ENCODE data around the gene ARL10. TPM values are rescaled to one million over a fixed set of nuclear protein-coding genes. Genes with fewer than 3 reads are reported as not detected.
A peak's percentile ranks its signal among the peaks of the same experiment; 100 is the strongest.

Gene ARL10
- total RNA-seq, 2 donors from 2014 or later, result 8.0 to 8.2 TPM

DNA sequence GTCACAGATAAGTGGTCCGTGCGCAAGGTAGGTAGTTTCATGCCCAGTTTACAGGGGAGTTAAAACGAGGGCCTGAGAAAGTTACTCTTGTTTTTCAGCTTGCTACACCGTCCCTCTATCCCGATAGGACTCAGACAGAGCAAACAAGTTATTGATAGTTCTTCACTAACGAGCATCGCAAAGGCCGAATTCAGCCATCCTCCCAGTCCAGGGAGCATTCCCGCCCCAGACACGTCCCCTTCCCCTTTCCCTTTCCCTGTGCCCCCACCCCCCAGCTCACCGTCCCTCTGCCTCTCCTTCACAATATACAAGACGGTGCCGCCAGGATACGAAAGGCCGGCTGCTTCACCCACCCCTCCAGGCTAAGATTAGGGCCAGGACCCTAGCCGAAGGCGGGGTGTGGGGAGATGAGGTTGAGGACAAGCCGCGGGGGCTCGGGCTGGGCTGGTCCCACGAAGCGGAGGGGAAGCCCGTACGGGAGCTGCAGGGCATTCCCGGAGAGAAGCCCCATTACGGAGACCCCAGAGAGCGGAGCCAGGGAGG lies 4.3 kb upstream of the ARL10 start:
- no peak for DNase-seq
- ATAC-seq, result peak in 1 of 2 donors; percentile 2
- intact Hi-C loops (cut with DNase I), result no loop called here

DNA sequence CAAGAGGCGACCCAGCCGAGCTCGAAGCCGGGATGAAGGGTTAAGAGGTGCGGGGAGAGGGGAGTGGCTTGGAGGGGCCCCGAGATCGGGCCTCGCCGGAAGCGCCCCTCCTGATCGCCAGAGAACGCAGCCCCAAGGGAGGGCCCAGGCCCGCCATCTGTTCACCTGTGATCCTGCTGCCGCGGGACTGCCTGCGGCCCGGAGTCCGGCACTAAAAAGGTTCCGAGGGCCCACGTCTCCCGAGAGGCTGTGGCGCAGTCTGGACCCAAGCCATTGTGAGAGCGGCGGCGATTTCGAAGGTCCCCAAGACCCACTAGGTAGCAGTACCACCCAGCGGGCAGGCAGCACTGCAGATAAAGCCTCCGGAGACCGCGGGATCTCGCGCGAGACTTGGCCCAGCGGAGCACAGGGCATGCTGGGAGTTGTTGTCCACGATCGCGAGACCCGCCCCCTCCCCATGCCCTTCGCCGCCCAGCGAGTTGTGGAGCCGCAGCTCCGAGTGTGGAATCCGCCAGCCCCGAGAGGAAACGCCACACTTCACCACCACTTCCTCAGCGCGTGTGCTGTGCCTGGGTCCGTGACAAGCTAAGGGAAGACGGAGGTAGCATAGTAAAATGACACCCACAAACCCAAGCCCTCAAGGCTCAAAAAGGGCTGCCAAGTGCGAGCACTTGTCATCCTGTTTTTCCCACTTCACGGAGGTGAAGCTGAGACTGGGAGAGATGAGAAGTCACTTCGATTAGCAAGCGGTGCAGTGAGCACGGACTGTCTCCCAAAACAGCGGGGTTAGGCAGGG lies 3.7 kb upstream of the ARL10 start, which contains the start of gene KIAA1191:
Gene KIAA1191 (minus strand): TSS at position 328 of the 796 bp plus-strand sequence. CDS start 2,256 bp downstream, outside the sequence.
- peak; percentile 97 for DNase-seq
- intact Hi-C loops (cut with DNase I), result no loop called here
- ATAC-seq, result peak; percentile 94 to 96

DNA sequence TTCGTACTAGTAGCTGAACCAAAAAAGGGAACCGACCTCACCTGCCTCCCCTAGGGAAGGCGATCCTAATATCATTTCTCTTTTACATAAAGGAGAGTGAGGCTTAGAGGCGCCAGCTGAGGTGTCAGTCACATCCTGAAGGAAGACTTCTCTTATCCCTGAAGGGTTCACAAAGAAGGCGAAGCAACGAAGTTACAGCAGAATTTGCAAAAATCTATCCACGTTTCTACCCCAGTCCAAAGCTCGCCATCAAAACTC lies 3.1 kb upstream of the ARL10 start:
- intact Hi-C loops (cut with DNase I), result no loop called here
- ATAC-seq, result no peak
- DNase-seq, result no peak

DNA sequence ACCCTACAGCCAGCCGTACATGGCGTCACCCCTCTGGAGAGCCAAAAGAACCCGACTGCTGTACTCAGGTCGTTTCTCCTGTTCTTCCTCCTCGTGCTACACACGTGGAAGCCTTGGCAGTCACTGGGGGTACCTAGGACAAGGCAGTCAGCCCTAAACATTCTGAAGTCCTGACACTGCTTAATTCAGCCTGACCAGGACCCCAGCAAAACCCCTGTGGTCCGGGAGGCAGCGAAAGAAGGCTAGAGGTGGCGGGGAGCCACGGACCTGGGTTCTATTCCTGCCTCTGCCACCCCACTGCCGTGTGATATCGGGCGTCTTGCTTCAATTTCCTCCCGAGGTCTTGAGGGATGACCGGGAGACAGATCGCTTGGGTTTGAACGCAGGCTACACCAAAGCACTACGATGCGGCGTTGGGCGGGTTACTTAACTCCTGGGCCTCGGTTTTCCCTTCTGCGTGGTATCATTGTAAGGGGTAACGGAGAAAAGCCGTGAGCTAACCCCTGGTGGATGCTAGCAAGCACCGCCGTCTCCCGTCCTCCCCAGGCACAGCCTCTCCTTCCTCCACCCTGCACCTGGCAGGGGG lies 429 bp upstream of the ARL10 start:
- intact Hi-C loops (cut with DNase I), result no loop called here
- ATAC-seq, result peak in 1 of 2 donors; percentile 2
- peak; percentile 39 for DNase-seq

DNA sequence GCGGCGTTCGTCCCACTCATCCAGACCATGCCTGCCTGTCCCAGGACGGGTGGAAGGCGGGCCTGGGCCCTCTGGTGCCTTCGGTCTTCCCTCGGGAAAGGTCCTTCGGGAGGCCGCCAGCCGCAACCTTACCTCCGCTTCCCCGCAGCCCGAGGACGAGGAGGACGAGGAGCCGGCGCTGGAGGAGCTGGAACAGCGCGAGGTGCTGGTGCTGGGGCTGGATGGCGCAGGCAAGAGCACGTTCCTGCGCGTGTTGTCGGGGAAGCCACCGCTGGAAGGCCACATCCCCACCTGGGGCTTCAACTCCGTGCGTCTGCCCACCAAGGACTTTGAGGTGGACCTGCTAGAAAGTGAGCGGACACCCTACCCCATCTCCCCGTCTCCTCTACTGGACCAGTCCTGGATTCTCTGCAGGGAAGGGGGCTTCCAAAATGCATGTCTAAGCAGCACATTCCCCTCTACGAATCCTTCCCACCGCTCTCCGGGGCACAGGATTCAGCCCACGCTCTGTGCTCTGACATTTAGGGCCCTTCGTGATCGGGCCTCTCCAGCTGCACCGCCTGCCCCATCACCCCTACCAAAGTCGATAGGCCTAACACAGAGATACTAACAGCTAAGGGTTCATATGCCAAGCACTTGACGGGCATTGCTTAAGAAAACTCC lies 1.1 kb downstream of the ARL10 start:
- ATAC-seq (no peak), DNase-seq (peak; percentile 27)
- intact Hi-C loops (cut with DNase I), result no loop called here

DNA sequence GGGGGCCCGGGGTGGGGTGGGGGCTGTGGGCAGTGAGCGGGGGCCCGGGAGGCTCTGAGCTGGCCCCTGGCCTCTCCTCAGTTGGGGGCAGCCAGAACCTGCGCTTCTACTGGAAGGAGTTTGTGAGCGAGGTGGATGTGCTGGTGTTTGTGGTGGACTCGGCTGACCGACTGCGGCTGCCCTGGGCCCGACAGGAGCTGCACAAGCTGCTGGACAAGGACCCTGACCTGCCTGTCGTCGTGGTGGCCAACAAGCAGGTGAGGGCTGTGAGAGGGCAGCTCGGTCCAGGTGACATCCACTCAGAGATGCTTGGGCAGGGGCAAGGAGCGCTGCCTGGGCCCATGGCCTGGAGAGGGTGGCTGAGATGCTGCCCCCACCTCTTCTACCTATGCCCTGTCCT lies 3.4 kb downstream of the ARL10 start:
- ATAC-seq (no peak), DNase-seq (no peak)
- intact Hi-C loops (cut with DNase I), result no loop called here

DNA sequence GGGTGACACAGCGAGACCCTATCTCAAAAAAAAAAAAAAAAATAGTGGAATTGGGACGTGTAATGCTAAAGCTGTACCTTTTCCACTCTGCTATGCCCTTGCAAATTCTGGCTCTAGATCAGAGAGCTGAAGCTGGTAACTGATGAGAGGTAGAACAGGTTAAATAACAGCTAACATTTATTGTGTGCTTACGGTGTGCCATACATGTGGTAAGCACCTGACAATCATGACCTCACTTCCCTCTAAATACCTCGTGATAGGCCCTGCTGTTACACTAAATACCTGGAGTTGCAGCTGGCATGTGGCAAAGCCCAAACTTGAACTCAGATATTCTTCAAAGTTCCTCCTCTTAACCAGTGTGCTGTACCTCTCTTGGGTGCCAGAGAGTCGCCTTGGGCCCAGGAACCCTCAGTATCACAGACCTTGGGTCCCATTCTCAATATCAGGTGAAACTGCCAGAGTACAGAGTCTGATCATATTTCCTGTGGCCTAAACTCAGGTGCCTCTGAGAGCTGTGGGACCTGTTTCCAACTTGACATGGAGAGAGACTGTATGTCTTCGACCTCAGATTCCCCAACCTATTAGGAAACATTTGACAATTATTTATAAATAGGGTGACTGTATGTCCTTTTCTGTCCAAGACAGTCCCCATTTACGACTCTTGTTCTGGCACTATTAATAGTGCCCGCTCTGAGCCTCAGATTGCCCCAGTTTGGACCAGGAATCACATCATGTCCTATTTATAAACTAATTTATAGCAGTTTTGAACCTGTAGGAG lies 4.8 kb downstream of the ARL10 start:
- no peak for ATAC-seq
- intact Hi-C loops (cut with DNase I), result no loop called here
- no peak for DNase-seq

DNA sequence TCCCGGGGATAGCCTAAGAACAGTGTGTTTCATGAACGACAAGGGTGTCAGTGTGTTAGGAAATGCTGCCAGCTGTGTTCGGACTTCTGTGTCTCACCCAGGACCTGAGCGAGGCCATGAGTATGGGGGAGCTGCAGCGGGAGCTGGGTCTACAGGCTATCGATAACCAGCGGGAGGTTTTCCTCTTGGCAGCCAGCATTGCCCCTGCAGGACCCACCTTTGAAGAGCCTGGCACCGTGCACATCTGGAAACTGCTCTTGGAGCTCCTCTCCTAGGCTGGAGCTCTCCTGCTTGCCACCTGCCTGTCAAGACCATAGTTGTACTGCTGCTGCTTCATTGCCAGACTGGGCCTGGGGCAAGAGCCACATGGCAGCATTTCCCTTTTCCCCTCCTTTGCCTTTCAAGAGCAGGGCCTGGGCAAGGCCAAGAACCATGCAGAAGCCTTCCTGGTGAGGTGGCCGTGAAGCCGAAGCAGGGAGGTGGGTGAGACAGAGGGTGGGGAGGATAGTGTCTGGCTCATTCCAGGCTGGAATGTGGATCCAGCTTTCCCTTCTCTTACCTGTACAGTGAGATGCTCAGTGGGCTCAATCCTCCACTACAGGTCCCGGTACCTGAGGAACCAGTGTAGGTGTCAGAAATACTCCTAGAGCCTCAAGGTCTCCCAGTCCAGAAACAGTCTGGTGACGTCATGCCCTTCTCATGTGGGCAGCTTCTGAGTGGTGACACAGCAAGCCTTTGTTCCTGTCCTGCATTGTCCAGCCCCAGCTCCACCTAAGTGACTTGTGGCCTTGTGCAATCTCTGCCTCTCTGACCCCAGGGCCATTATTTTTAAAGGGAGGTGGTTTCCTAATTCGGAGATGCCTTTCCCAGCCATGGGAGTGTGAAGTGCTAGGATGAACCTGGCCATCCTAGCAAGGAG lies 6.6 kb downstream of the ARL10 start:
- intact Hi-C loops (cut with DNase I), result no loop called here
- no peak for DNase-seq
- ATAC-seq, result peak in 1 of 2 donors; percentile 38

DNA sequence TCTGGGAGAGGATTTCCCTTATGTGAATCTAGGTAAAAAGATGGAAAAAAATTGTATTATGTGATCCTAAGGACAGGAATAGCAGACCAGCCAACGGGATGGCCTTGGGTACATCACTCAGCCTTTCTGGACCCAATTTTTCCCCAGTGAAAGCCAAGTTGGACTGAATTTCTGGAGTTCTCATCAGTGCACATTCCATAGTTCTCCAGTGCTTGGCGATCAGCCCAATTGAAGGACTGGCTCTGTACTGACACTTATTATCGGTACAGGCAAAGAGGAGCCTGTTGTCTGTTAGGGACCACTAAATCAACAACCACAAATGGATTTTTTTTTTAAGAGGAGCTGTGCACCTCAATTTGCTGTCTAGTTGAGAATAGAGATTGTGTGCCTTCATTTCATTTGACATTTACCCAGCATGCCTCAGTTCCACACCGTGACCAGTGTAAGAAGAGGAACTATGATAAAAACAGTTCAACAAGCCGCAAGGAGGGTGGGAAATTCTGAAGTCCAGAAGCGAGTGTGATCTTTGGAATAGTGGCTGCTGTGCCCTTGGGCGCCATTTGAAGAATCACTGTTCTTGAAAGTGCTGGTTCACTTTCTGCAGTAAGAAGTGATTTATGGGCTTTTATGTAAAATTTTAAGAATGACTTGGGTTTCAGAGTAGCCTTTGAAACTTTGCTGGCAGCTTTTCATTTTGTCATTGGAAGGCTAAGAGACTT lies 8.0 kb downstream of the ARL10 start:
- intact Hi-C loops (cut with DNase I), result no loop called here
- ATAC-seq (peak; percentile 45 to 83), DNase-seq (peak; percentile 50)

DNA sequence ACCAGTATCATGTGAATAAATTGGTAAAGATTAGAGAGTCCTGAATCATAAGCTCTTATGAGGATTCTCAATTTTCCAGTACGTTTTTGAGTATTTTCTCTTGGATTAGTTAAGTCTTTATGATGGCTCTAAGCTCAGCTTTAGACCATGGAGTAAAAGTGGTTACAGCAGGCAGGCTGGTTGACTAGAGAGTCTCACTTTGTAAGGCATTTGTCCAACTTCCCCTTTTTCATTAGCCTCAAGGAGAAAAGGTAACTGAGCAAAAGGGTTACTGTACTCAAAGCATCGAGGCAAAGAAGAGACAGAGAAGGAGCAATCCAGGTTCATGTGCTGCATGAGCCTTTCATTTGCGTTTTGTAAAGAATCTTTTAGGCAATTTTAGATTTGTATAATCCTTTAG lies 14.6 kb downstream of the ARL10 start:
- intact Hi-C loops (cut with DNase I), result no loop called here
- DNase-seq (no peak), ATAC-seq (no peak)

DNA sequence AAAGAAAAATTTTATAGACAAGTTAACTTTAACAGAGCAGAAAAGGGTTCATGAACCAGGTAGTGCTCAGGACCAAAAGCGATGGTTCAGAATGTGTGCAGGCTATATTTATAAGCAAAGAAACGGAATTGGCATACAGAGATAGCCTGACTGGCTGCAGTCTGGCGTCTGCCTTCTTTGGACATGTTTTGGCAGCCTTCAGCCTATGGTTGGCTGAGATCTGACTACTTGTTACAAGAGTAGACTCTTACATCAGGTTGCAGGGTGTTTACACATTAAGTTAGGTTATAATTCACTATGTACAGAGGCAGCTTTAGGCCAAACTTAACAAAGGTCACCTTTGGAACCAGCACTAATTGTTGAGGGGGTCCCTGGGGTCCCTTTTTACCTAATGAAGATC lies 16.1 kb downstream of the ARL10 start:
- DNase-seq (no peak), ATAC-seq (peak; percentile 85 to 93)
- intact Hi-C loops (cut with DNase I), result no loop called here

DNA sequence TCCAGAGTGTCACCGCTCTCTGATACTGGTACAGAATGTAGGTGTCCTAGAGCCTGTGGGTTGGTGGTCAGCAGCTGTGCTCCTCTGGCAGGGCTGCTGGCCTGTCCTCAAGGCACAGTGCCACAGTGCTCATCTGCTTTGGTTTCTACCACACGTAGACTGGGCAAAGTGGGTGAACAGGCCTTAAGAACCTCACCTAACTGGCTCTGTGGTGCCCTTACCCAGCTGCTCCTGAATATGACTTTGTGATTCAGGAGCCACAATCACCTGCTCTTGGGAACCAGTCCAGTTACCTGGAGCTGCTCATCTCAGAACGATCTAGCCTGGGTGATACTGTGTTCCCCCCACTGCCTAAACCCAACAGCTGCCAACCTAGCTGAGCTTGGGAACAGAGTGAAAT lies 16.7 kb downstream of the ARL10 start:
- intact Hi-C loops (cut with DNase I), result no loop called here
- no peak for DNase-seq
- ATAC-seq, result peak; percentile 31 to 41

DNA sequence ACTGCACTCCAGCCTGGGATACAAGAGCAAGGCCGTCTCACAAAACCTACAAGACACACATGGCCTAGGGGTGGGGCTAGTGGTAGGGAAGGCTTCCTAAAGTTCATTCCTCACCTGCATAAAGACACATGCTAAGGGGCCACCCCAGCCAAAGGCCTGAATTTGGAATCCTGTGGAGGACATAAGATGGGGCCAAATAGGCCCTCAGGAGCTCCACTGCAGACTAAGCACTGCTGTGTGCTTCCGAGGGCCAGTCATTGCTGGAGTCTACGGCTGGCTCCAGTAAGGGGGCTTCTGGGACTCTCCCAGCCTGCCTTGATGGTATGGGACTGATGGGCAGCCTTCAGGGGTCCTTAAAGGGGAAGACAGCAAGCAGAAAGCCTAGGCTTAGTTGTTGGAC lies 17.4 kb downstream of the ARL10 start:
- ATAC-seq (no peak), DNase-seq (no peak)
- intact Hi-C loops (cut with DNase I), result no loop called here

DNA sequence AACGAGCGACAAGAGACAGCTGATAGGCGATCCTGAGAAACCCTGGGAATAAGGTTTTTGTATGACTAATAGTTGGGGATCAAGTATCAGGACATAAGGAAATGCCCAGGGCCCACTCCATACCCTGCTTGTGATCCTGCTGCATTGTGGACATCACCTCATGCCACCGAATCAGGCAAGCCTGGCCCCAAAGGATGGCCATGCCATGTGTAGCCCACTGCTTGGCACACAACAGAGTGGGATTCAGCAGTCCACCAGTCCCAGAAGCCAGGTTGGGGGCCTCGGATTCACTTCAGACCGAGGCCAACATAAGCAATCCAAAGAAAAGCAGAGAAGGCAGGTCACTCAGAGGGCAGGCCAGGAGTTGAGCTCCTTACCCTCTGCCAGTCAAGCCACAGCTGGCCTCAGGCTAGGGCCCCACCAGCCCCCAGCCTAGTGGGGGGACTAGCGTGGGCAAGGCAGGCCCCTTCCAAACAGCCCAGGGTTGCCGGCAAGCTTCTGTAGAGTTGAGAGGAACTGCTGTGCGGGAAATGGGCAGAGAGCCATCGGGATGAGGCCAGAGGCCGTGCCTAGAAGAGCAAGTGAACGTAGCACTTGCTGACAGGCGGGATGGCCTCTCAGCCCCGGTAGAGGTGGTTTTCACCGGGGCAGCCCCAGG lies 18.1 kb downstream of the ARL10 start:
- ATAC-seq (no peak), DNase-seq (no peak)
- intact Hi-C loops (cut with DNase I), result no loop called here

DNA sequence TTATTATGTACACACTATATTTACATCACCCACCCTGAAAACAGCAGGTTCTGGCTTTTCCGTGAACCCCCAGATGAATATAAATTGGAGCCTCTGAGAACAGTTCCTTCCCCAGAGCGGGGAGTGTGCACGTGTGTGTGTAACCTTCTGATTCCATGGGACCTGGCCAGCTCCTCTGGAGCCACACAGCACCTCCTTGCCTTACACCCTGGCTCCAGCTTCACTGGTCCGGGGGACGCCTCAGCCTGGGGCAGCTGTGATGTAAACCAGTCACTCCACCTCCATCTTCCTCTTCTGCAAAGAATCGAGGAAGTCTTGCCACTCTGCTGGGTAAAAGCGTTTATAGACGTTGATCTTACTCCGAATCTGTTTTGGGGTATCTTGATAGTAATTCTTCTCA lies 18.7 kb downstream of the ARL10 start:
- no peak for ATAC-seq
- DNase-seq, result no peak
- intact Hi-C loops (cut with DNase I), result no loop called here

DNA sequence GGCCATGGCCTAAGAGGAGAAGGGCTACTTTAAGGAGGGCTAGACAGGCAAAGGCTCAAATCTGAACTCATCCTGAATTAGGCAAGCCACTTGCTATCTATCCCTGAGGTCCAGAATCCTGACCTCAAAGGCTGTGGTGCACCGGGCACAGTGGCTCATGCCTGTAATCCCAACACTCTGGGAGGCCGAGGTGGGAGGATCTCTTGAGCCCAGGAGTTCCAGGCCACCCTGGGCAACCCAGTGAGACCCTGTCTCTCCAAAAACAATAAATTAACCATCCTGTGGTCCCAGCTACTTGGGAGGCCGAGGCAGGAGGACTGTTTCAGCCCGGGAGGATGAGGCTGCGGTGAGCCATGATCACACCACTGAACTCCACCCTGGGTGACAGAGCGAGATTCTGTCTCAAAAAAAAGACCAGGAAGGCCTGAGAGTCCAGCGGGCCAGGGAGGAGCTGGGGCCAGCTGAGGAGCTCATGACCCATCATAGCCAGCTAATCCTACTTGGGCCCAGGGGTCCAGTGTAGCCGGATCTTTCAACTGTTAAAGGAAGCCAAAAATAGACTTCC lies 19.2 kb downstream of the ARL10 start:
- no peak for DNase-seq
- intact Hi-C loops (cut with DNase I), result no loop called here
- no peak for ATAC-seq

DNA sequence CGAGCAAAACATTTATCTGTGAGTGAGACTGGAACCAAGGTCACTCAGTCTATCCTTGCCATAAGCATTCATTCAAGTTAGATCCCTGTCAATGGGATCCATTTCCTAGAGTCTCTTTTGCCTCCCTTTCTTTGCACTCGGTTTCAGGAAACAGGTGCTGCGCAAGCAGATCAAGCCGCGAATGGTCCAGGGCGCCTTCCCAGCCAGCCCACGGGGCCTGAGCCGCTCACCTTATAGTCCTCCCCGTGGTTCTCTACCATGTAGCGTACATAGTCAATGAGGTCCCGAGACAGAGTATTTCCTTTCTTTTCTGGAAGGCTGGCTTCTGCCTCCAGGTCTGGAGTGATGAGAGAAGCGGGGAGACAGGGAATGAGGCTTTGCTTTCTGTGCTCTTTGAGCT lies 19.7 kb downstream of the ARL10 start:
- intact Hi-C loops (cut with DNase I), result no loop called here
- DNase-seq (no peak), ATAC-seq (no peak)

Data from left cardiac atrium (tissue), 4 donors.